NCI-H1436 treated with DMSO at 0.1 percent for 48 hours (cell line): ENCODE results near the gene KRT13.

Experiments
- DNase-seq: peaks from one replicate; lab custom pipeline; 2025; lab: John Stamatoyannopoulos, UW

The KRT13 gene

GRCh38 chr17:41519501-41520224 is 14.3 kb upstream of the KRT13 start:
- DNase-seq = no peak

- DNase-seq = no peak
These were observed 13.5 kb upstream of the KRT13 start, which contains the start of gene KRT15 for GRCh38 chr17:41518789-41519449. Gene KRT15 (minus strand): TSS chr17:41518890. CDS start chr17:41518827, 63 bp downstream.

- no peak for DNase-seq
These were observed 12.6 kb upstream of the KRT13 start for GRCh38 chr17:41518031-41518430.

- DNase-seq = no peak
These were observed 11.4 kb upstream of the KRT13 start for GRCh38 chr17:41516830-41517283.

- no peak for DNase-seq
These were observed 10.9 kb upstream of the KRT13 start for GRCh38 chr17:41516147-41516829.

GRCh38 chr17:41513168-41513547 is 7.7 kb upstream of the KRT13 start:
- no peak for DNase-seq

- no peak for DNase-seq
These were observed 7.2 kb upstream of the KRT13 start for GRCh38 chr17:41512546-41513167.

- no peak for DNase-seq
These were observed 6.3 kb upstream of the KRT13 start for GRCh38 chr17:41511716-41512115.

- no peak for DNase-seq
These were observed 5.7 kb upstream of the KRT13 start for GRCh38 chr17:41511116-41511515.

GRCh38 chr17:41510251-41511065 is 5.0 kb upstream of the KRT13 start:
- DNase-seq = no peak

GRCh38 chr17:41507315-41507880 is 2.0 kb upstream of the KRT13 start:
- no peak for DNase-seq

GRCh38 chr17:41505809-41506767 is 676 bp upstream of the KRT13 start:
- no peak for DNase-seq

GRCh38 chr17:41504246-41504977 is 1.0 kb downstream of the KRT13 start:
- no peak for DNase-seq

- DNase-seq = no peak
These were observed 2.2 kb downstream of the KRT13 start for GRCh38 chr17:41503202-41503601.

GRCh38 chr17:41500131-41500911 is 5.1 kb downstream of the KRT13 start:
- no peak for DNase-seq

GRCh38 chr17:41499714-41500113 is 5.7 kb downstream of the KRT13 start:
- DNase-seq = no peak

GRCh38 chr17:41498276-41498675 is 7.1 kb downstream of the KRT13 start:
- DNase-seq = no peak

GRCh38 chr17:41496803-41497484 is 8.5 kb downstream of the KRT13 start:
- DNase-seq = peak; percentile 77
